Erythroblast (primary cell): ENCODE results near the gene CYBC1.

ENCODE experiments used
- DNase-seq, 2 experiments: peaks; one replicate each; lab custom pipeline; 2025; lab: John Stamatoyannopoulos, UW
- GATA1 ChIP-seq: IDR thresholded peaks from 2 replicates; pipeline ENCODE4 v1.6.1; 2011; ENCODE audit warnings: low read depth, mild to moderate bottlenecking, control low read depth, low read length, moderate library complexity
- POLR2A ChIP-seq: IDR thresholded peaks from 2 replicates; pipeline ENCODE4 v1.6.1; 2011; ENCODE audit warnings: mild to moderate bottlenecking, low read length

Gene CYBC1

GRCh38 chr17:82438401-82439193 lies 12.0 kb downstream of the CYBC1 start:
- no peak for DNase-seq
- TF ChIP-seq POLR2A (no peak), GATA1 (no peak)

- no peak for DNase-seq
- TF ChIP-seq GATA1, result no peak
- no peak for TF ChIP-seq POLR2A
Measured at GRCh38 chr17:82437325-82437668, 13.3 kb downstream of the CYBC1 start.

- DNase-seq, result no peak
- no peak for TF ChIP-seq GATA1
- no peak for TF ChIP-seq POLR2A
Measured at GRCh38 chr17:82436601-82437324, 13.8 kb downstream of the CYBC1 start.

- no peak for TF ChIP-seq POLR2A
- TF ChIP-seq GATA1, result no peak
- no peak for DNase-seq
Measured at GRCh38 chr17:82435601-82436583, 14.7 kb downstream of the CYBC1 start.

GRCh38 chr17:82435103-82435502 lies 15.4 kb downstream of the CYBC1 start:
- TF ChIP-seq POLR2A (no peak), GATA1 (no peak)
- DNase-seq, result no peak

GRCh38 chr17:82434216-82434565 lies 16.4 kb downstream of the CYBC1 start:
- DNase-seq, result no peak
- TF ChIP-seq GATA1, result no peak
- no peak for TF ChIP-seq POLR2A

- no peak for TF ChIP-seq GATA1
- TF ChIP-seq POLR2A, result no peak
- no peak for DNase-seq
Measured at GRCh38 chr17:82433560-82434215, 16.9 kb downstream of the CYBC1 start.

GRCh38 chr17:82432017-82432416 lies 18.5 kb downstream of the CYBC1 start:
- TF ChIP-seq GATA1 (no peak), POLR2A (no peak)
- DNase-seq, result no peak

- TF ChIP-seq POLR2A, result no peak
- TF ChIP-seq GATA1, result no peak
- DNase-seq, result no peak
Measured at GRCh38 chr17:82429824-82430223, 20.7 kb downstream of the CYBC1 start.

GRCh38 chr17:82428546-82428945 lies 22.0 kb downstream of the CYBC1 start:
- TF ChIP-seq POLR2A, result no peak
- no peak for DNase-seq

GRCh38 chr17:82424863-82425159 lies 25.7 kb downstream of the CYBC1 start:
- no peak for TF ChIP-seq POLR2A
- no peak for TF ChIP-seq GATA1

GRCh38 chr17:82424001-82424862 lies 26.3 kb downstream of the CYBC1 start:
- TF ChIP-seq POLR2A (no peak), GATA1 (no peak)
- DNase-seq, result peak; percentile 74 to 76

More at GRCh38 chr17:82424863-82425159, 25.7 kb downstream of the CYBC1 start:
- no peak for DNase-seq
